Activated CD4-positive, alpha-beta T cell treated with anti-CD3 and anti-CD28 coated beads, Interleukin-2, Interleukin-6, amounts not matched to agents 100 ng/mL and 50 ng/mL, durations not matched to agents 16 hours and 8 hours (primary cell): ENCODE data around the gene SEC11C.
"Not testable (repeated sequence)": the region's sequence is repeated elsewhere in the genome, so short reads cannot be mapped to it uniquely, and the experiment has no call there.

Source experiments
- DNase-seq: peaks from one replicate; pipeline ENCODE4 v3.0.0-alpha.2; 2020

The SEC11C gene

DNA sequence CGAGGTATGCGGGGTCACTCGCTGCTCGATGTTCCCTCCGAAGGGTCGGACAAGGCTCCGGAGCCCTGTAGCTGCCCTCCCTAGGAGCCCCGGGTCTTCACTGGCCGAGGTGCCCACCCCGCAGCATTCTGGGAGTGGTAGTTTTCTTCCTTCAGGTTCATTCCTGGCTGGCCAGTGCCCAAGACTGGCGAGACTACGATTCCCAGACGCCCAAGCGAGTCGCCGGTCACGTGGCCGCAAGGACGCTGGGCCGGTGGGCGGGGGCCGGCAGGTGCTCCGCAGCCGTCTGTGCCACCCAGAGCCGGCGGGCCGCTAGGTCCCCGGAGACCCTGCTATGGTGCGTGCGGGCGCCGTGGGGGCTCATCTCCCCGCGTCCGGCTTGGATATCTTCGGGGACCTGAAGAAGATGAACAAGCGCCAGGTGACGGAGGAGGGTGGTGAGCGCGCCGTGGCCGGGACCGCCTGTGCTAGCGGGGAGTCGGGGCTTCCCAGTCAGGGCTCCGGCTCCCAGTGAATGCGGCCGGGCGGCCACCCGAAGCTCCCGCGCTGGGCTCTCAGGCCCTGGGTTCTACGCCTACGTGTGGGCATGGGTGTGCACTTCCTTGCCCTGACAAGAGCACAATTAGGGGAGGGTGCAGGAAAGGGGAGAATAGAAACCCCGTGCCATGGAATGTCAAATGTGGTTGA lies at the start of gene SEC11C:
TSS of gene SEC11C (plus strand) at position 270 of the 687 bp plus-strand sequence. CDS start at position 335, 65 bp downstream.
- peak; percentile 97 for DNase-seq

DNA sequence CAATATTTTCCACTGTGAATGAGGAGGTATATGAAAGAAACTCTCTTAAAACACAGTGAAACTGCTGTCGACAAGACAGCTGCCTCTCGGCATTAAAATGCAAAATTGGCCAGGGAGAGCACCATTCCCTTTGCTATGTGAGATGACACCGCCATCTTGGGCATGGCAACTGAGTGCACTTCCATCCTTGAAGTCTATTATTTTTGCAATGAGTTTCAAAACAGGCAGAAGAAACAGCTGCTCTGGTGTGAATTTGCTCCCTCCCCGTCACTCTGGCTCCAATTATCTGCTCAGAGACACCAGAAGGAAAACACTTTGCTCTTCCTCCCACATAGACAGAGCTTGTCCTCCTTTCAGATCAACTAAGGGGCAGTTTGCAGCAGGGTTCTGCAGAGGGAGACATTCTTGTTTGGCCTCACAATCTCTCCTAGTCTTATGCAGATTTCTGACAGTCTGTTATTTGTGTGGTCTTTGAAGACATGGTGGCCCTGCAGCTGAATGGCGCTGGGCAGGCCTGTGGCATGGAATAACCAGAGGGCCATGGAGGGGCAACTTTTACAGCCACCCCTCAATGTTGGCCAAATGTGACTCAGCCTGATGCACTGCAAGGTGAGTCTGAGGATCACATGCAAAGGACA lies 48.6 kb upstream of the SEC11C start:
- DNase-seq: no peak

DNA sequence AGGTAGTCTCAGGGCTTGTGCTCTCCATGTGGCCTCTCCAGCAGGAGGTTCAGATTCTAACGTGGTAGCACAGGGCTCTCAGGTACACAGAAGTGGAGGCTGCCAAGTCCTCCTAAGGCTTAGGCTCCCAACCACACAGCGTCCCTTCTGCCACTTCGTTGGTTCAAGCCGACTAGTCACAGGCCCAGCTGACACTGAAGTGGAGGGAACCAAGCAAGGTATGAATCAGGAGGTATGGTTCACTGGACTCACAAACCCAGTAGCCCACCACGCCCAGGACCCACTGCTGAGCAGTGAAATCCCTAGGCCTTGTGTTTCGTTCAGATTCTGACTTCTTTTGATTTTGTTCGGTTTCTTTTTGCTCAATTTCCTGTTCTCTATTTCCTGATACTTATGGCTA lies 46.0 kb upstream of the SEC11C start:
- no peak for DNase-seq

DNA sequence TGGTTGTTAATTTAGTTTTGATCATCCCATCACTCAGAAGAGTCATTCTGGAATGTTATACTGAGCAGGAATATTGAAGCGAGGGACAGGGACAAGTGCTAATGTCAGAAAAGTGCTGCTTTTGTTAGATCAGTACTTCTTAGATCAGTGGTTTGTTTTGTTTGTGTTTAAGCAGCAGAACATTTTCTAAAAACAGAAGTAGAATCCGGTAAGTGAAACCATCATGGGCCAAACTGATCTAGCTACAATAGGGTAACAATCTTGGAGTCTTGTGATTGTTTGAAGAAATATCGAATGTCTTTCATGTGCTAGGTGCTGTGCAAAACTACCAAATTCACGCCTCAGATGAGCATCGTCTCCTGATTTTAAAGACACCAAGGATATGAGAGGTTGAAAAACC lies 45.1 kb upstream of the SEC11C start:
- DNase-seq: no peak

DNA sequence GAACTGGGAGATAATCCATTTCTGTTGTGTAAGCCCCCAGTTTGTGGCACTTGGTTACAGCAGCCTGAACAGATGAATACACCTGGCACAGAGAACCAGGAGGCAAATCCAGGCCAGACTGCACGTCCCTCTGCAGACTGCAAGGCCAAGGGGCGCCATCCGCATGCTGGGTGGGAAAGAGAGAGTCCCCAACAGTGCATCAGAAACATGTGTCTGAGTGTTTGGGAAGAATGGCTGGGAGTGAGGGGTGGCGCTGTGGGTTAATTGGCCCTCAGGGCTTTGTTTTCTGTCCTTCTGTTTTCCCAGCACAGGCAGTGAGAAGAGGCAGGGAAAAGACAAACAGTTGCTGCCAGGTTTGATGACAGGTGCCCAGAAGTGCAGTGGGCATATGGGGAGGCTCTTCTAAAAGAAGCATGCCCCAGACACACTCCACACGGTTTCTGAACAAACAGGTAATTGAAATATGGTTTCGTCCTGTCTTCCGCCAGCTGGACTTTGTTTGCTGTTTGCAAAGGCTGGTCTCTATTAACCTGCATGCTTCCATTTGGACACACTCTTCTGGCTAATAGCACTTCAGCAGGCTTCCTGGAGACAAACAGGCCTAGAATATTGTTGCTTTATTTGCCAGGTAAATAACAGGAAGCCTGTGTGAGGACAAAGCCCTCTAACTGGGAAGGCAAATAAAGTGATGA lies 43.4 kb upstream of the SEC11C start:
- no peak for DNase-seq

DNA sequence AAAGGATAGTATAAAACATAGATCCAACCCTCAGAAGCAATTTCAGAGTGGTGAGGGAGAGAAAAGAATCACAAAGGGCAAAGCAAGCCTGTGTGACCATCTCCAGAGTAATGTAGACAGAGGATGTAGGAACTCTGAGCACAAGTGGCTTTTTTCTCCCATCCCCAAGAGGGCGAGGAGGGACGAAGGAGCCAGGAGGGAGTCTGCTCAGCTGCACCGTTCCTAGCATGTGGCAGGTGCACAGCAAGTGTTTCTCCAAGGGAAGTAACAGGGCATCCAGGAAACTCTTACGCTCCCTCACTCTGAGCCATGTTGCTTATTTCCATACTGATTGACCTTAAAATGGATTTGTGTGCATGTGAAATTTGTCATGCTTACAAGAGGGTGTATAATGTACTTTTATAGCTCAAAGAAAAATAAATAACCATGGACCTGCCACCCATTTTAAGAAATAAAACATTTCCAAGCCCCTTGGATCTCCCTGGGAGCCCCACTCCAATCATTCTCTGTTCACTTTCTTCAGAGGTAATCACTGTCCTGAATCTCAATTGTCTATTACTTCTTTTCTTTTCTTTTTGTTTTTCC lies 37.8 kb upstream of the SEC11C start:
- DNase-seq: no peak

DNA sequence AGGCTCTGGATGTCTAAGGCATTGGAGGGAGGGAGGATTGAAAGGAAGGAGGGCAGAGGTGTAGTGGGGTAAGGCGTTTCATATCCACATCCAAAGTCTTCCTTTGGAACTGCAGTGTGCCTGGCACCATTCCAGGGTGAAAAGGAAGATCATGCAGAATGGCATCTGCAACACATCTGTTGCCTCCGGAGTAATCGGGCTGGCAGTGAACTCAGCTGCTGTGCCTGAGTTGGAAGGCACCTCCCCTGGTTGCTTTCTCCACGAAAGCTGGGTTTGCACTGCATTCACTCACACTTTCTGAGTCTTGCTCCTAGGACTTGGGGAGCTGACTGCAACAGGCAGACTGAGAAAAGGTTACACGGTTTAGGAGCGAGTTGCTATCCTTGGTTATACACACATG lies 30.3 kb upstream of the SEC11C start:
- no peak for DNase-seq

DNA sequence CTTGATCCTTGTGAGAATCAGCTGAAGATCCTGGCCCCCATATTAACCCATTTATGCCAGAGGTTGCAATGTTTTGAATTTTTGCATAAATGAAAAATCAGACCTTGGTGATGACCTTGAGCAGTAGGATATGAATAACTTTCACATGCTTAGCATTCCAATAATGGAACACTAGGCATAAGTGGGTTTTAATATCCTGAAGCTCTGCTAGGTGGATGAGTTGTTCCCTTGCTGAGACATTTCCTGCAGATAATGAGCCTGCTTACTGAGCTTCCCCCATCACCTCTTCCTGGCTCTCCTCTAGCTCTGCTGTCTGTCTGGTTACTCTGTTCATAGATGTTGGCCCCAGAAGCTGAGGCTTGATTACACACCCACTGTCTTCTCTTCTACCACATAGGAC lies 25.5 kb upstream of the SEC11C start:
- DNase-seq: no peak

DNA sequence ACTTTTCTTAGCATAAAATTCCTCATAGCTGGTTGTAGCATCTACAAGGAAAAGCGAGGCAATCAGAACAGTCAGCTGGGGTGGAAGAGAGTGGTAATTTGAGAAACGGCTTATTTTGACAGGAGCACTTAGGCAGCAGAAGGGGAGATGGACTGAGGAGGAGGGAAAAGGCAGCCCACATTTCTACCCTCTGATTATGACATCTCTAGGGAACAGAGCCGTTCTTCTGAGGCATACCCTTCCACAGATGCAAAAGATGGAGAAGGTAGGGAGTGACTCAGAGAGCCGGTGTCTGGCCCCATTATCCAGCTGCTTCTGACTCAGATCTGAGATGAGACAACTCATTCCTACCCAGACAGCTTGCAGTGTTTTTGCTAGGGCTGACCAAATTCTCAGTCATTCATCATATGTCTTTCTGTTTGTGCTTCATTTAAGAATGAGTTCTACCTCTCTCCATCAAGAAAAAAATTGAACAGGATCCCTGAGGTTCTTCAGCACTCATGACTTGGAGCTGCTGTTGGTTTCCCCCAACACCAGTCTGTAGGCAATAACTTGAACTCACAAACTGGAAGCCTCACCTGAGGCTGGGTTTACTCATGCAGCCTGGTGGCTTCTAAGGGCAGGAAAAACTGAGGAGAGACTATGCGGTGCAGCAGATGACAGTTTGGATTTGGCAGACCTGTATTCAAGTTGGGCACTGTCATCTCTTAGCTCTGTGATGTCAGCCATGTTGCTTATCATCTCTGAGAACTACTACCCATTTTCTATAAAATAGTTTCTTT lies 15.9 kb upstream of the SEC11C start:
- DNase-seq: peak; percentile 83

DNA sequence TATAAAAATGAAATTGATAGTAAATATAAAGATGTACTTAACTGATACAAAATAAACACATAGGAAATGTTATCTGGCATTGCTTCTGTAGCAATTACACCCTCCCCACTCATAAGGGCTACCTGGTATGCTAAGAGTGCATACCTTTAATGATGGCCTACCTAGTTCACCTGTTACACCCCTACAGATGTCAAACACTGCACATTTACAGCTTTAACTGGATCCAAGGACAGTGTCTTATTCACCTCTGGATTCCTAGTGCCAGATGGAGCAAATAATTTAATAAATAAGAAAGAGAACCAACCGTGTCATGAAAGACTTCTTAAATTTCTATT lies 15.3 kb upstream of the SEC11C start:
- no peak for DNase-seq

DNA sequence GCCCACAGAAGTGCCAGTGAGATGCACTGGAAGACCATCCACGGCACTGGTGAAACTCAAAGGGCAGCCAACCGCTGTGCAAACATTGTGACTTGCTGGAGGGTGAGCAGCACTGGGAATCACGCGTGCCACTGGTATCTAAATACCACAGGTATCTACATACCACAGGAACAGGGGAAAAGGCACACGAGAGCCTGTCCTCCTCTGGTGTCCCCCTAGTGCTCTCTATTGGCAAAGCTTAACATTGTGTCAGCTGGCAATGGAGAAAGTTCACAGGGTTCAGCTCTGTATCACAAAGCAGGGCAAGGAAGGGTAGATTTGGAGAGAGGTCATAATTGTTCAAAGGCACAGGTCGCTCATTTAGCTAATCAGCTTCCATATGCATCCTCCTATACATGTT lies 12.6 kb upstream of the SEC11C start:
- no peak for DNase-seq

DNA sequence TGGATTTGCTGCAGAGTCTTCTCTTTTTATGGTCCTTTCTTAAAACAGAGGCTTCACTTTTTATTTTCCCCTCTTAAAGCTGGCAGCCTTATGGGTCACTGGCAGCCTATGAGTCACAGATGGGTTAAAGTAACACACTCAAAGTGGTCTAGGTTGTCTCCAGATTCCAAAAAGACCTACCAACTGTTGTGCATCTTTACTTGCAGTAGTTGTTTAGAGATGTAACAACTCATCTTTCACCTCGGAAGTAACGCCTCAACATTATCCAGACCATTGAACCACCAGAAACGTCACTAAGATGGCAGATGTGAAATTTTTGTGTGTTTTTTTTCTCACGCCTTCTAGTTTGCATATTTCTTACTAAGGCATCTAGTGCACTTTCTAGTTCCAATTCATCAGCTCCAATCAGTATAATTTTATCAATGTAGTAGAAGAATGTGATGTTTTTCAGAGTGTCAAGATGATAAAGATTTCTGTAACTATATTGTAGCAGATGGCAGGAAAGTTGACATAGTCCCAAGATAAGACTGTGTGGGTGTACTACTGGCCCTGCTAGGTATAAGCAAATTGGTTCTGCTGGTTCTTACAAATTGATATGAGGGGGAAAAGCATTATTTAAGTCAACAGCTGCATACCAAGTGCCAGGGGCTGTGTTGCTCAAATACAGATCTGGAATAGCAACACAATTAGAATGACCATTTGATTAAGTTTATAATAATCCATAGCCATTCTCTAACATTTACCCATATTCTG lies 9.6 kb upstream of the SEC11C start:
- DNase-seq: no peak

DNA sequence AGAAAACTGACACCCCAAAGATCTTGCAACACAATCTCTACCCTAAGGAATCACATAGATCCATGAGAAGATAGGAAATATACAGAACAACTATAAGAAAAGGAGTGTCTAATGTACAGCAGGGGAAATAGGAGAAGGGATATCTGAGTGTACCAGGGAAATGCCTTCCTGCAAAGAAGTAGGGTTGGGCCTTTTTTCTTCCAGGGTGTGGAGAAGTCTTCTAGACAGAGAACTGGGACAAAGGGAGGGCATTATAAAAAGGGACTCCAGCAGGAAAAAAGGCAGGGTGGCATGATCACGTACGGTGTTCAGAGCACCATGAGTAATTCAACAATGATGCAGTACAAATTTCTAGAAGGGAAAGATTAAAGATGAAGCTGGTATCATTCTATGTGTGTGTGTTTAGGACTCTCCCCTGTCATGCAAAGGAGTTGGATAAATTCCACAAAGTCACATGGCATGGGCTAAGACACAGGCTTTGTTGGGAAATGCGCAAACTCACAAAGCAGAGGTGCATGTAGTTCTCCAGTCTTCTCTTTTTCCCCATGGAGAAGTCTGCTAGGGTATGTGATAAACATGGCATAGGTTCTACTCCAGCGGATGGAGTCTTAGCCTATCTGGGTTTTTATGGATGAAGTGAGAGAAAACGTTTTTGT lies 6.7 kb upstream of the SEC11C start:
- no peak for DNase-seq

DNA sequence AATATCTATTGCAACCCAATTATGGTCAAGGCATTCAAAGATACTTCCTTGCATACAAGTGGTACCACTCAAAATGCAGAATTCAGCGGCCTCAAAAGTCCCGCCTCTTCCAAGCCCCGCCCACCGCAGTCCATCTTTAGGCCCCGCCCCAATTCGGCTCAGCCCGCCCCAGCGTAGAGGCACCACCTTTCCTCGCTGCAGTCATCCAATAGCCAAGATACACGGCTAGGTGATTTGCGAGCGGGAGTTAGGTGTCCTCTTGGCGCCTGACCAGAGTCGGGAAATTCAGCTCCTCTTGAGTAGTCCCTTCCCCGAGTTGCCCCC lies 431 bp upstream of the SEC11C start:
- DNase-seq: peak; percentile 94

DNA sequence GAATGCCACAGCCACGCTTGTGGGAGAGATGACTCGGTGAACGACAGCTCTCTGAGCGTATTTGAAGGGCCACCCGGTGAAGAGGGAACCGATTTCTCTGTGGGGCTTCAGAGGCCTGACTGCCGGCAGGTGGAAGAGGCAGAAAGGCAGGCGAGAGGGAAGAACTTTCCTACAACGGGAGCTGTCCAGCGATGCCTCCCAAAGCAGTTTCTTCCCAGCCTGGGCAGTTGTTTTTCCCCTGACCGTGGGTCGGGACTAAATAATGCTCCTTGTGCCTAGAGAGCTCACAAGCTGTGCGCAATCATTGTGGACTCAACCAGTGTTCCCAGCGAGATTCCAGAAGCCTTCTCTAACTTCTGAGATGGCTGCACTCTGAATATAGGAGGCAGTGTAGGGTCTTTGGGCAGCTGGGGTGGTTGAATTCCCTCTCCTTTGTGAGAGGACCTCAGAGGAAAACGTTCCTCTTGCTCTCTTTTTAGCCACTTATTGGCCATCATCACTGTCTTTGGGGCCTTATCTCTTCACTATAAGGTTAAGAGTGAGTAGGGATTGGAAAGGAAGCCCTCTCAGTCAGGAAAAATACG lies 710 bp downstream of the SEC11C start:
- DNase-seq: no peak

DNA sequence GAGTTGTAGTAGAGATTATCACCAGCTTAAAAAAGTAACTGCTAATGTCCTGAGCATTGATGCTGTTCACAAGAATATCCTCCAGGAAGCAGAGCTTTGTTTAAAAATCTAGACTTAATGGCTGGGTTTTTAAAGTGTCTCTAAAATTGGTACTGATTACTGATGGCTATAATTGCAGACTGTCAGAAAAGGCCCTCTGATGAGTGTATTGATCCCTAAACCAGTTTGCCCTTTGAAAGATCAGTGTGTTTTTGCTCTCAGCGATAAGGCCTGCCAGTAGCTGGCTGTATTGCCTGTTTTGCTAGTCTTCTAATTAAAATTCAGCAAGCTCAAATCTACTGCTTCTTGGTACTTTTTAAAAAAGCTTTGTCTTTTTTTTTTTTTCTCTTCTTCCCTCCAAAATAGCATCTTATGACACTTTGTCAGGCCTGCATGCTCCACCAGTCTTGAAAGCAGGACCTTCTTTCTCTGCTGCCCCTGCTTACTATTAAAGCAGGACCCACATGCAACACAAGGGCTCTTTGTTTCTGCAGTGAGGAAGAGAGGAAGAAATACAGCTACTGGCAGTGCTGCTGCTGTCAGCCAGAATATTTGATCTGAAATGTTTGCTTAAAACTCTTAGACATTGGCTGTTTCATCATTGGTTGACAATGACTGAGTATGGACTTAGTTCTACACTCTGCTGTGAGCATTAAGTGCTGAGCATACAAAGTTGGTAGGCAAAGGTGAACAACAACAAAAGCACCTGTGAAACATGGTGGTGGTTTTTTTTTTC lies 1.8 kb downstream of the SEC11C start:
- no peak for DNase-seq

DNA sequence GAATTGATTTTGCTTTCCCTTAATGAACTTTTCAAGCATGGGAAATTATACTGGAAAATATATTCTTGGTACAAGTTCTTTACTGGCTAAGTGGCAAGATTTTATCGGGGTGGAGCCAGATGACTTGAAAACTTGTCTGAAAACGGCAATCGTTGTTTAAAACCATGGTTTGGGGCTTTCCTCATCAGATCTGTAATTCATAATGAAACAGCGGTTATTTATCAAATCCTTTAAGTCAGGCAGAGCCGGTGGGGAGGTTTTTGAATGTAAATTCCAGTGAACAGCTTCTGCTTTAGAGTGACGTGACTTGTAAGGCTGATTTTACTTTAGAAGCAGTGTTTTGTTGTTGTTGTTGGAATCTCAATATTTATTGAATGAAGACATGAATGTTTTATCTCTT lies 2.6 kb downstream of the SEC11C start:
- DNase-seq: peak; percentile 81

DNA sequence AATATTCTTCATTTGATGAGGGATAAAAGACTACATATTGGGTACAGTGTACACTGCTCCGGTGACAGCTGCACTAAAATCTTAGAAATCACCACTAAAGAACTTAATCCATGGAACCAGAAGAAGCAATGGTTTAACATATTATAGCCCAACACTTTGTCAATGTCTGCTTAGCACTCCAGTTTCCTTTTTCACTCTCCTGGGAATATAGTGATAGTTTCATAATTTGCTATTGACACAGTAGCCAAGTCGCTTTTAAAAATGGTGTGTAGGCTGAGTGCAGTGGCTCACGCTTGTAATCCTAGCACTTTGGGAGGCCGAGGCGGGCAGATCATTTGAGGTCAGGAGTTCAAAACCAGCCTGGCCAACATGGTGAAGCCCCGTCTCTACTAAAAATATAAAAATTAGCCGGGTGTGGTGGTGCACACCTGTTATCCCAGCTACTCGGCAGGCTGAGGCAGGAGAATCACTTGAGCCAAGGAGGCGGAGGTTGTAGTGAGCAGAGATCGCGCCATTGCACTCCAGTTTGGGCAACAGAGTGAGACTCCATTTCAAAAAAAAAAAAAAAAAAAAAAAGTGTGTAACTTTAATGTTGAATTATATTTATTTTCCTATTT lies 3.2 kb downstream of the SEC11C start:
- not testable (repeated sequence) for DNase-seq

DNA sequence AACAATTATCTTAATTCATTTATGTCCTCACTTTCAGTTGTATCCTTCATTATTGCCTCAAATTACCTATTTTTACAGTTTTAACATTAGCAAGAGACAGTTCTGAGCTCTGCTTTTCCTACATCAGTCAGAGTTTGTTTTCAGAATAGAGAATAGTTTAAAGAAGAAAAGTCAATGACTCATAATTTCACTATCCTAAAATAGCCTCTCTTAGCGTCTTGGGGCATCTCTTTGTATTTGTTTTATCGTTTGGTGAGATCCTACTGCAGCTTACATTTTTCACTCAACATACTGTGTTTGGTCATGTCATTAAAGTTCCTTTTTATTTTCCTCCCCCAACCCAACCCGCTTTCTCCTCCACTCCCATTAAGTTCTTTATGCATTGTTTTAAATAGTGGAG lies 3.8 kb downstream of the SEC11C start:
- DNase-seq: peak; percentile 33

DNA sequence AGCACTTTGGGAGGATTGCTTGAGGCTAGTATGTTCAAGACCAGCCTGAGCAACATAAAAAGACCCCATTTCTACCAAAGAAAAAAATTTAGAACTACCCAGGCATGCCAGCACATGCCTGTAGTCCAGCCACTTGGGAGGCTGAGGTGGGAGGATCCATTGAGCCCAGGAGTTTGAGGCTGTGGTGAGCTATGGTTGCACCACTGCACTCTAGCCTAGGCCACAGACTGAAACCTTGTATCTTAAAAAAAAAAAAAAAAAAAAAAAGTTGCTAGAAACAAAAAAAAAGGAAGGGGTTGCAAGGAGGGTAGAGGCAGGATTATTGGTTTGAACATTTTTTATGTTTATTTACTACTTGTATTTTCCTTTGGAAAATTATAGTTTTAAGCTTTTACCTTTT lies 4.8 kb downstream of the SEC11C start:
- no peak for DNase-seq
